ENCODE results near the gene OGFOD2. TPM values are rescaled to one million over a fixed set of nuclear protein-coding genes. Genes with fewer than 3 reads are reported as not detected.

The OGFOD2 gene
- total and polyA plus RNA-seq, 2 of the 13 experiments (the other 11 are each of a cell fraction or from before 2014, with no cell fraction given): 13.2 to 14.6 TPM

DNA sequence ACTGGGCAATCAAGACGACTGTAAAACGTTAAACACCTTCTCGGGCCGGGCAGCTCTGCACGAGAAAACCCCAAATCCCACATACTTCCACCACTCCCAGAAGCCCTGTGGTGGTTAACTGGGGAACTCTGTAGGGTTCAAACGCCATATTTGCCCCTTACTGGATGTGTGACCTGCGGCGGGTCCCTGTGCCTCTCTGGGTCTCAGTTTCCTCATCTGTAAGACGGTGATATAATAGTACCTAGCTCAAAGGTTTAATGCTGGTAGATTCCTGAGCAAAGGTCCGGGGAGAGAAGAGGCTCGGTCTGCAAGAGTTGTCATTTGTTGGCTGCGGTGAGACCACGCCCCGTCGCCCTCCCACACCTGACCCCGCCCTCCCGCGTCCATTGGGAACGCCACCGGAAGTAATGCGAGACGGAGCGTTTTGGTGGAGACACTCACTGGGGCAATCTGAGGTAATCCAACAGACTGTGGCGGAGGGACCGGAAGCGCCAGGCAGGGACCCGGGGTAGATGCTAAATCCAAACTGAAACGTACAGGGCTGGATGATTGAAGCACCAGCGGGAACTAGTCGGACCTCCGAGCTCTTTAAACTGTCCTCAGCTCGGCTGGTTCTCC is 661 bp upstream of the OGFOD2 start (continued):
- TF ChIP-seq, protein P1, sequence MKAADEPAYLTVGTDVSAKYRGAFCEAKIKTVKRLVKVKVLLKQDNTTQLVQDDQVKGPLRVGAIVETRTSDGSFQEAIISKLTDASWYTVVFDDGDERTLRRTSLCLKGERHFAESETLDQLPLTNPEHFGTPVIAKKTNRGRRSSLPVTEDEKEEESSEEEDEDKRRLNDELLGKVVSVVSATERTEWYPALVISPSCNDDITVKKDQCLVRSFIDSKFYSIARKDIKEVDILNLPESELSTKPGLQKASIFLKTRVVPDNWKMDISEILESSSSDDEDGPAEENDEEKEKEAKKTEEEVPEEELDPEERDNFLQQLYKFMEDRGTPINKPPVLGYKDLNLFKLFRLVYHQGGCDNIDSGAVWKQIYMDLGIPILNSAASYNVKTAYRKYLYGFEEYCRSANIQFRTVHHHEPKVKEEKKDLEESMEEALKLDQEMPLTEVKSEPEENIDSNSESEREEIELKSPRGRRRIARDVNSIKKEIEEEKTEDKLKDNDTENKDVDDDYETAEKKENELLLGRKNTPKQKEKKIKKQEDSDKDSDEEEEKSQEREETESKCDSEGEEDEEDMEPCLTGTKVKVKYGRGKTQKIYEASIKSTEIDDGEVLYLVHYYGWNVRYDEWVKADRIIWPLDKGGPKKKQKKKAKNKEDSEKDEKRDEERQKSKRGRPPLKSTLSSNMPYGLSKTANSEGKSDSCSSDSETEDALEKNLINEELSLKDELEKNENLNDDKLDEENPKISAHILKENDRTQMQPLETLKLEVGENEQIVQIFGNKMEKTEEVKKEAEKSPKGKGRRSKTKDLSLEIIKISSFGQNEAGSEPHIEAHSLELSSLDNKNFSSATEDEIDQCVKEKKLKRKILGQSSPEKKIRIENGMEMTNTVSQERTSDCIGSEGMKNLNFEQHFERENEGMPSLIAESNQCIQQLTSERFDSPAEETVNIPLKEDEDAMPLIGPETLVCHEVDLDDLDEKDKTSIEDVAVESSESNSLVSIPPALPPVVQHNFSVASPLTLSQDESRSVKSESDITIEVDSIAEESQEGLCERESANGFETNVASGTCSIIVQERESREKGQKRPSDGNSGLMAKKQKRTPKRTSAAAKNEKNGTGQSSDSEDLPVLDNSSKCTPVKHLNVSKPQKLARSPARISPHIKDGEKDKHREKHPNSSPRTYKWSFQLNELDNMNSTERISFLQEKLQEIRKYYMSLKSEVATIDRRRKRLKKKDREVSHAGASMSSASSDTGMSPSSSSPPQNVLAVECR (CRISPR knock-in tag; IDR thresholded peaks at IDR 0.05; ENCODE audit: borderline replicate concordance): peak; percentile 70; the same call in 1 of the 2 replicates
- TF ChIP-seq ZNF569 (CRISPR knock-in tag; IDR thresholded peaks at IDR 0.05; ENCODE audit: borderline replicate concordance) (no peak), ZNF629 (CRISPR knock-in tag; conservative IDR thresholded peaks at IDR 0.05) (peak; percentile 84), NONO (IDR thresholded peaks at IDR 0.05) (no peak), NONO (CRISPR knock-in tag; conservative IDR thresholded peaks at IDR 0.05) (0 out of 2 replicates have a peak, but pooled peaks have one; percentile 53), HDAC1 (CRISPR knock-in tag; IDR thresholded peaks at IDR 0.05) (peak; percentile 69), ZNF776 (CRISPR knock-in tag; IDR thresholded peaks at IDR 0.05) (no peak), ZNF34 (CRISPR knock-in tag; IDR thresholded peaks at IDR 0.05; ENCODE audit: borderline replicate concordance) (no peak), RBM39 (IDR thresholded peaks at IDR 0.05; ENCODE audit: low read depth, low read length, poor library complexity, severe bottlenecking) (no peak), ZC3H4 (CRISPR knock-in tag; IDR thresholded peaks at IDR 0.05; ENCODE audit: borderline replicate concordance) (no peak), STAG1 (CRISPR knock-in tag; IDR thresholded peaks at IDR 0.05) (no peak; the same call in 1 of the 2 replicates), GZF1 (CRISPR knock-in tag; IDR thresholded peaks at IDR 0.05) (no peak; the same call in 1 of the 2 replicates), ONECUT2 (CRISPR knock-in tag; IDR thresholded peaks at IDR 0.05) (no peak), NFKBIZ (CRISPR knock-in tag; IDR thresholded peaks at IDR 0.05) (no peak), ADNP (CRISPR knock-in tag; IDR thresholded peaks at IDR 0.05) (no peak), JARID2 (CRISPR knock-in tag; IDR thresholded peaks at IDR 0.05; ENCODE audit: insufficient replicate concordance) (no peak)
- TF ChIP-seq, protein P2, sequence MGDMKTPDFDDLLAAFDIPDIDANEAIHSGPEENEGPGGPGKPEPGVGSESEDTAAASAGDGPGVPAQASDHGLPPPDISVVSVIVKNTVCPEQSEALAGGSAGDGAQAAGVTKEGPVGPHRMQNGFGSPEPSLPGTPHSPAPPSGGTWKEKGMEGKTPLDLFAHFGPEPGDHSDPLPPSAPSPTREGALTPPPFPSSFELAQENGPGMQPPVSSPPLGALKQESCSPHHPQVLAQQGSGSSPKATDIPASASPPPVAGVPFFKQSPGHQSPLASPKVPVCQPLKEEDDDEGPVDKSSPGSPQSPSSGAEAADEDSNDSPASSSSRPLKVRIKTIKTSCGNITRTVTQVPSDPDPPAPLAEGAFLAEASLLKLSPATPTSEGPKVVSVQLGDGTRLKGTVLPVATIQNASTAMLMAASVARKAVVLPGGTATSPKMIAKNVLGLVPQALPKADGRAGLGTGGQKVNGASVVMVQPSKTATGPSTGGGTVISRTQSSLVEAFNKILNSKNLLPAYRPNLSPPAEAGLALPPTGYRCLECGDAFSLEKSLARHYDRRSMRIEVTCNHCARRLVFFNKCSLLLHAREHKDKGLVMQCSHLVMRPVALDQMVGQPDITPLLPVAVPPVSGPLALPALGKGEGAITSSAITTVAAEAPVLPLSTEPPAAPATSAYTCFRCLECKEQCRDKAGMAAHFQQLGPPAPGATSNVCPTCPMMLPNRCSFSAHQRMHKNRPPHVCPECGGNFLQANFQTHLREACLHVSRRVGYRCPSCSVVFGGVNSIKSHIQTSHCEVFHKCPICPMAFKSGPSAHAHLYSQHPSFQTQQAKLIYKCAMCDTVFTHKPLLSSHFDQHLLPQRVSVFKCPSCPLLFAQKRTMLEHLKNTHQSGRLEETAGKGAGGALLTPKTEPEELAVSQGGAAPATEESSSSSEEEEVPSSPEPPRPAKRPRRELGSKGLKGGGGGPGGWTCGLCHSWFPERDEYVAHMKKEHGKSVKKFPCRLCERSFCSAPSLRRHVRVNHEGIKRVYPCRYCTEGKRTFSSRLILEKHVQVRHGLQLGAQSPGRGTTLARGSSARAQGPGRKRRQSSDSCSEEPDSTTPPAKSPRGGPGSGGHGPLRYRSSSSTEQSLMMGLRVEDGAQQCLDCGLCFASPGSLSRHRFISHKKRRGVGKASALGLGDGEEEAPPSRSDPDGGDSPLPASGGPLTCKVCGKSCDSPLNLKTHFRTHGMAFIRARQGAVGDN (CRISPR knock-in tag; IDR thresholded peaks at IDR 0.05): no peak
- TF ChIP-seq, protein P3, sequence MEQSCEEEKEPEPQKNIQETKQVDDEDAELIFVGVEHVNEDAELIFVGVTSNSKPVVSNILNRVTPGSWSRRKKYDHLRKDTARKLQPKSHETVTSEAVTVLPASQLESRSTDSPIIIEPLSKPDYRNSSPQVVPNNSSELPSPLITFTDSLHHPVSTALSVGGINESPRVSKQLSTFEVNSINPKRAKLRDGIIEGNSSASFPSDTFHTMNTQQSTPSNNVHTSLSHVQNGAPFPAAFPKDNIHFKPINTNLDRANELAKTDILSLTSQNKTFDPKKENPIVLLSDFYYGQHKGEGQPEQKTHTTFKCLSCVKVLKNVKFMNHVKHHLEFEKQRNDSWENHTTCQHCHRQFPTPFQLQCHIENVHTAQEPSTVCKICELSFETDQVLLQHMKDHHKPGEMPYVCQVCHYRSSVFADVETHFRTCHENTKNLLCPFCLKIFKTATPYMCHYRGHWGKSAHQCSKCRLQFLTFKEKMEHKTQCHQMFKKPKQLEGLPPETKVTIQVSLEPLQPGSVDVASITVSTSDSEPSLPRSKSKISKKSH (CRISPR knock-in tag; IDR thresholded peaks at IDR 0.05; ENCODE audit: borderline replicate concordance): no peak
- TF ChIP-seq, protein P4, sequence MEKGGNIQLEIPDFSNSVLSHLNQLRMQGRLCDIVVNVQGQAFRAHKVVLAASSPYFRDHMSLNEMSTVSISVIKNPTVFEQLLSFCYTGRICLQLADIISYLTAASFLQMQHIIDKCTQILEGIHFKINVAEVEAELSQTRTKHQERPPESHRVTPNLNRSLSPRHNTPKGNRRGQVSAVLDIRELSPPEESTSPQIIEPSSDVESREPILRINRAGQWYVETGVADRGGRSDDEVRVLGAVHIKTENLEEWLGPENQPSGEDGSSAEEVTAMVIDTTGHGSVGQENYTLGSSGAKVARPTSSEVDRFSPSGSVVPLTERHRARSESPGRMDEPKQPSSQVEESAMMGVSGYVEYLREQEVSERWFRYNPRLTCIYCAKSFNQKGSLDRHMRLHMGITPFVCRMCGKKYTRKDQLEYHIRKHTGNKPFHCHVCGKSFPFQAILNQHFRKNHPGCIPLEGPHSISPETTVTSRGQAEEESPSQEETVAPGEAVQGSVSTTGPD (CRISPR knock-in tag; IDR thresholded peaks at IDR 0.05): no peak

Measured in HepG2 (cell line).